GM18505 (cell line): ENCODE measurements around the gene TFDP1.

Source experiments
- ATAC-seq: cut with Tn5 transposase; IDR thresholded peaks from one replicate; pipeline ENCODE4 v1.9.1; 2021; ENCODE audit not compliant: unreplicated experiment
- POLR2A ChIP-seq: IDR thresholded peaks from 4 replicates; pipeline ENCODE4 v1.6.1; 2011; ENCODE audit warnings: borderline replicate concordance; ENCODE audit not compliant: insufficient read depth, insufficient read length; ENCODE audit errors: extremely low read depth

TFDP1 gene

DNA sequence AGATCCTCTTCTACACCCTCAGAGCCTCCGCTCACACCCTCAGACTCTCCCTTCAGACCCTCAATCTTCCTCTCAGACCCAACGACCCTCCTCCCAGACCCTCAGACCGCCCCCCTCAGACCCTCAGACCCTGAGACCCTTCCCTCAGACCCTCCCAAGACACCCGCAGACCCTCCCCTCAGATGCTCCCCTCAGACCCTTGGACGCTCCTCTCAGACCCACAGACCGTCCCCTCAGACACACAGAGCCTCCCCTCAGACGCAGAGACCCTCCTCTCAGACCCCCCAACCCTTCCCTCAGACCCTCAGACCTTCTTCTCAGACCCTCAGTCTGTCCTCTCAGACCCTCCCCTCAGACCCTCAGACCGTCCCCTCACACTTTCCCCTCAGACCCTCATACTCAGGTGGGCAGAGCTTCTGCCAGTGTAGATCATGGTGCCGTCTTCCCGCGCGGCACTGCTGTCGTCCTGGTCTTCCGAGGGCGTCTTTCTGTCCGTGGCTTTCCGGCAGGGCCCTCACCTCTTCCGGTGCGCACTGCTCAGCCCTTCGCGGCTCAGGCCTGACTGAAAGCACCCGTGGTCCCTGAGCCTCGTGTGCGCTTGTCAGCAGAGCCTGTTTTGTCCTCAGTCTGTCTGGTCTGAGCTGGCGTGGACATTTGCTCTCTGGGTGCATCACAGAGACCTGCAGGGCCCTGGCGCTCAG, 18.9 kb upstream of the TFDP1 start:
- TF ChIP-seq POLR2A, result no peak
- no peak for ATAC-seq

DNA sequence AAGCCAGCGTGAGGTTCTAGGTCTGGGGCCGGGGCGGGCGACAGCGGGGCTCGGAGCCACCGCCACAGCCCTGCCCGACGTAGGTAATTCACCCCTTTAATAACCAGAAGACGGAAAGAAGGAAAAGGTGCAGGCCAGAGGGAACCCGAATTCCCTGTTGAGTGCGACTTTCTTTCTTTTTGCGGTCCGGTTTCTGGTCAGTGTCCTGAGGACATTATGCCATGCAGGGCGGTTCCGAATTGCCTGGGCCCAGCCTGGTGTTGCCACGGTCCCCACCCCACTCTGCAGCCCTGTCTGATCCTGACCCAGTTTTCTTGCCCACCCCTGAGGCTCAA, 18.4 kb upstream of the TFDP1 start:
- TF ChIP-seq POLR2A, result no peak
- no peak for ATAC-seq

DNA sequence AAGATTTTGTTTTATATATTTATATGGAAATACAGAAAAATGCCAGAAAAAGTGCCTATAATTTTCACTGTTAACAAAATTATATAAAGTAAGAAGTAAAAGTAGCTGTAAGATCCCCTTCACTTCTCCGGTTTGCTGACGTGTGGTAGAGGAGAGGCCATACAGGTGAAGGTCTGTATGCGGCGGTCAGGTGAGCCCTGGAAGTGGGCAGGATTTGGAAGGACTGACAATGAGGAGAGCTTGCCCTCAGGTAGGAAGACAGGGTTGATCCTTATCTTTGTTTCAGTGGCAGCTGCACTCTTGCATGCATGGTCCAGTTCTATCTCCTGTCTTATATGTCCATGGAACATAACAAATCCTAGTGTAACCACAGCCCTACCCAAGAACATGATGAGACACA, 16.9 kb upstream of the TFDP1 start:
- TF ChIP-seq POLR2A, result no peak
- ATAC-seq, result no peak

DNA sequence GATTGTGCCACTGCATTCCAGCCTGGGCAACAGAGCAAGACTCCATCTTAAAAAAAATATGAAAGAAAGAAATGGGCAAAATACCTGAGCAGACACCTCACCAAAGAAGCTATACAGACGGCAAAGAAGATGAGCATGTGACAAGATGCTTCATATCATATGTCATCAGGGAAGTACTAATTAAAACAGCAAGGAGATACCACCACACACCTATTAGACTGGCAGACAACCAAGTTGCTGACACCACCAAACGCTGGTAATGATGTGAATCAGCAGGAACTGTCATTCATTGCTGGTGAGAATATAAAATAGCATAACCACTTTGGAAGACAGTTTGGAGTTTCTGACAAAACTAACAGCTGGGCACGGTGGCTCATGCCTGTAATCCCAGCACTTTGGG, 11.5 kb upstream of the TFDP1 start:
- TF ChIP-seq POLR2A, result no peak
- ATAC-seq, result no peak

DNA sequence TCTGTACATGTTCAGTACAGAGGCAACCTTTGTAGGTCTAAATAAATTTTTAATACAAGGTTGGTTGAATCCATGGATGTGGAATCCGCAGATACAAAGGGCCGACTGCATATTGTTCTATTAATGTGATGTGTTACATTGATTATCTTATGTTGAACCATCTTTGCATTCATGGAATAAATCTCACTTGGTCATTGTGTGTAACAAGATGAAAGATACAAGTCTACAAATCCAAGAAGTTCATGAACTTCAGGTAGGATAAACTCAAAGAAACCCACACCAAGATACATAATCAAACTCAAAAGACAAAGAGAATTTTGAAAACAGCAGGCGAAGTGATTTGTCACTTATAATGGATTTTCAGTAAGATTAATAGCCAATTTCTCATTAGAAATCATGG, 8.0 kb upstream of the TFDP1 start:
- no peak for ATAC-seq
- no peak for TF ChIP-seq POLR2A

DNA sequence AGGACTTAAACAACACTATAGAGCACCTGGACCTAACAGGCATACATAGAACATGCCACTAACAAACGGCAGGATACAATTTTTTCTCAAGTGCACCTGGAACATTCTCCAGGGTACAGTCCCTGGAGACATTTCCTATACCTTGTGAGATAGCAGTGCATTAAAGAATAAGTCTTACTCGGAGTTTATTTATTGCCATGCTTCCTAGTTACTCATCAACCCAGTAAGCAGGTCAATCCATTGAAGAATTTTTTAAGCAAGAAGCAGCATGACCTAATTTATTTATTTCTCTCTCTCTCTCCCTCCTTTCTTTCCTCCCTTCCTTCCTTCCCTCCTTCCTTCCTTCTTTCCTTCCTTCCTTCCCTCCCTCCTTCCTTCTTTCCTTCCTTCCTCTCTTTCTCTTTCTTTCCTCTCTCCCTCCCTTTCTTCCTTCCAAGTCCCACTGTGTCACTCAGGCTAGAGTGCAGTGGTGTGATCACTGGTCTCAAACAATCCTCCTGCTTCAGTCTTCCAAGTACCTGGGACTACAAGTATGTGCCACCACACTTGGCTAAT, 6.6 kb upstream of the TFDP1 start:
- no peak for TF ChIP-seq POLR2A
- no peak for ATAC-seq

DNA sequence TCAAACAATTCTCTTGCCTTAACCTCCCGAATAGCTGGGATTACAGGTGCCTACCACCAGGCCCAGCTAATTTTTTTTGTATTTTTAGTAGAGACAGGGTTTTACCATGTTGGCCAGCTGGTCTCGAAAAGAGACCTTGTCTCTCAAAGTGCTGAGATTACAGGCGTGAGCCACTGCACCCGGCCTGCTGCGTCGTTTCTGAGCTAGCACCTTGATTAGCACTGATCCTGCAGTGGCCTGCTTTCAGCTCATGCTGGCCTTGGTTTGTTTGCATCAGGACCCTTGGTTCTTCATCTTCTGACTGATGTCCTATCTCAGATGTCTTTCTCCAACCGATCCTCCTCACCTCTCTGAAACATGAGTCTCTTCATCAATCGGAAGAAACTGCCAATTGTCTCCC, 4.9 kb upstream of the TFDP1 start:
- no peak for TF ChIP-seq POLR2A
- ATAC-seq, result no peak

DNA sequence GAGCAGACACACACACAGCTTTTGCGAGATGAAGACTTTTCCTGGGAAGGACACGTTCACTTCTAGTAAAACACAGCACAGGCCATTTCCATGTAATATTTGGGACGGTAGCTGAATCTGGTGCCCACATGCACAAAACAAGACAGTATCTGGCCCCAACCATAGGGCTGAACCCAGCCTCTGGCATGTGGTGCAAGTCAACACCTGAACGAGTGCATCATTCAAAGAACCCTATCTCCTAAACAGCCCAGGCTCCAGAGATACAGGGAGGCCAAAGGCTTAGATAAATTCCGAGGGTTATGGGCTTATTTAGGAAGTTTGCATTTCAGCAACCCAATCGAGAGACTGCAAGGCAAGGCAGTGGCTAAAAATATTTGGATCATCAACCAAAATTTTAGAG, 2.7 kb upstream of the TFDP1 start:
- TF ChIP-seq POLR2A, result no peak
- no peak for ATAC-seq

DNA sequence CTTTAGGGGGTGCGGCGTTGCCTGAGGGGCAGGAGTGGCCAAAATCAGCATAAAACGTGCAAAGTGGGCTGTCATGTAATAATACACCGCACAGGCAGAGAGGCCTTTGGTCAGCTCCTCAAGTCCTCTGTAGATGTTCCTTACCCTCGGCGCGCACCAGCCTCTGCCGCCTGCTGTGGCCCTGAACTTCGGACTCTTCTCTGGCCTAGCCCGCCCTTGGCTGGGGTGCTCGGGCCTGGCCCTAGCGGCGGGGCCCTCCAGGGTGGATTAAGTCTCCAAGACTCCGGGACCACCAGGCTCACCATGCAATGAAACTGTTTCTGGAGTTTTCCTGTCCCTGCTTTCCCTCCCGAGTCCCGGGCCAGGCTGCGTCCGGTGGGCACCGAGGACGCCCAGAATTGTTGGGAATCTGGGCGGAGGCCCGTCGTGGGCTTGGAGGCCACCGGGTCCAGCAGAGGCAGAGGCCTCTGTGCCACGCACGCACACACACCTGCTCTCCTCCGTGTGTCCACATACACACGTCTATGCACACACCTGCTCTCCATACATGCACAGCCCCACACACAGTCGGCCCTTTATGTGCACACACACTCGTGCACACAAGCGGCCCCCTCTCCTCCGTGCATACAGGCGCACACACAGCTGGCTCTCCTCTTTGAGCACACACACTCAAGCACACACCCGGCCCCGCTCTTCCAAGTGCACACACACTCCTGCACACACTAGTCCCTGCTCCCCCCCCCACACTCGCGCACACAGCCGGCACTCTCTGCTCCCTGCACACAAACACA, 1.5 kb upstream of the TFDP1 start:
- TF ChIP-seq POLR2A, result no peak
- no peak for ATAC-seq

DNA sequence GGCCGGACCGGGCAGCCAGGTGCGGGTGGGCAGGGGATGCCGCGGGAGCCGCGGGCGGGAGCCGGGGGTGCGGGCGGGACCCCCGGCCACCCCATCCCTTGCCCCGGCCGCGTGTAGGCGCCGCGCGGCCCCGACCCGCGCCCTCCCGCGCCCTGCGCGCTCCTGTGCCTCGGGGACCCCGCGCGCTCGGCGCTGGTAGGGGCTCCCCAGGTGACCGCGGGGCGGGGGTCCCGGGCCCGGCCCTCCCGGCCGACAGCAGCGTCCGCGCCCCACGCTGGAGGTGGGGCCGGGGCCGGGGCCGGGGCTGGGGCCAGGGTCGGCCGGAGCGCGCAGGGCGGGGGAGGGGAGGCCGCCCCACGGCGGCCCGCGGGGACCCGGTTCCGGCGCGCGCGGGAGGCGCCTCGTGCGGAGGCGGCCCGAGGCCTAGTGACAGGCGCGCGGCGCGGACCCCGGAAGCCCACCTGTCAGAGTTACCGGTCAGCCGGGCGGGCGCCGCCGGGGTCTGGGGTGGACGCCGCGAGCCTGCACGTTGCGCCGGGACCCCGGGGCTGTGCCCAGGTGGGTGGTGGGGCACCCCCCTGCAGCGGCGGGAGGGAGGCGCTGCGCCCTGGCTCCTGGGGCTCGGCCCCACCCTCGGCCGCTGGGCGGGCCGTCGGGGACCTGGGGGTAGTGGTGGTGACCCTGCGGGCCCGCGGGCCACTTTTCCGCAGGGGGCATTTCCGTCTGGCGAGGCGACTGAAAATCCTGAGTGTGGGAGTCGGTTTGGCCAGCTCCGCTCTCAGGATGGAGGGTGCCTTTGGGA, 518 bp downstream of the TFDP1 start:
- ATAC-seq, result peak; percentile 39
- no peak for TF ChIP-seq POLR2A

DNA sequence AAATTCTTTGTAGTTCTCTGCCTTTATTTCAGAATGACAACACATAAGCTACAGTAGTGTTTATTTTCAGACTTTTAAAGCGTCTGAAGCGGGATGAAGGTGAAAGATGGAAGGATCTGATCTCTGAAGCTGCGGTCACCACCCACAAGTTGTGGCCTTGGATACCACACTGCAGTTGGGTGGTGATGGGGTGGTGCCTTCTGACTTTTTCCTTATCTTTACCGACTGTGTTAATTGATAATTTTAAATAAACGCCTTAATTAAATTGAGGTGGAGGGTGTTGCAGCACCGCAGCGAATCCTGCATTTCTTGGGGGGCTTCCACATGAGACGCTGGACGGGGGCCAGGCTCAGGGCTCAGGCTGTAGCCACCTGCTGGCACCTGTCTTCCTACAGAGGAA, 1.3 kb downstream of the TFDP1 start:
- no peak for ATAC-seq
- TF ChIP-seq POLR2A, result no peak

DNA sequence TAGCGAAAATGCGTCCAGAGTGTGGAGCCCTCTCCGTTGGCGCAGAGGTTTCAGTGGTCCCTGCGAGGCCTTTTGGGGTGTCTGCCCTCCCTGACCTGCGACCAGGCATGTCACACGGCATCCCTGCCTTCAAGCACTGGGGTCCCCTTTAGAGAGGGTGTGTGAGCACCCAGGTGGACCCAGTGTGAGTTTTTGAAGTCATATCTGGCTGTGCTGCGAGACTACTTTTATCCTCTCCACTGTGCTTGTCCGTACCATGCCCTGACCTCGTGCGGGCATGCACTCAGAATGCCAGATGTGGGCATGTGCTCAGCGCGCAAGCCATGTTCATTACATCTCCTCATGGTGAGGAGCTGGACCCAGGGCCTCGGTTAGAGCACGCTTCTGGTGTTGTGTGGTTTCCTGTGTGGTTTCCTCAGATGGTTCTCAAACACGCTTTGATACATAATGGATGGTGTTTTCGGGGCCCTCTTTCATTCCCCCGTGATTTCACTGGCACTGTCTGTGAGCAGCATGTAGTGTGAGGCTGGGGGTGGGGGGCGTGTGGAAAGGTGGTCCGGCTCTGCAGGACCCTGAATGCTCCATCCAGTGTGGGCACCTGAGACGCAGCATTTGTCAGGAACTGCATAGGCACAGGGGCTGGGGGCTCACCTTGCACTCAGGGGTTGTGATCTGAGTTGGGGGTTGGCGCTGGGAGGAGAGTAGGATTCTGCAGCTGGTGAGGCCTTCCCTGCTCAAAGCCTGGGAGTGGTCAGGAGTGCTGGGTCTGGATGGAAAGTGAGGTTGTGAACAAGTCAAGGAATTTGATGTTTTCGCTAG, 2.3 kb downstream of the TFDP1 start:
- no peak for ATAC-seq
- TF ChIP-seq POLR2A, result no peak
